Endothelial cell of coronary artery (primary cell): Measurements from ENCODE around the gene CCDC51. TPM values are rescaled to one million over a fixed set of nuclear protein-coding genes. Genes with fewer than 3 reads are reported as not detected.

Experiments
- total RNA-seq: library from RNA; depleted of rRNA; stranded (reverse); fragments of >200 nt; gene quantifications from 2 replicates; pipeline ENCODE4 v1.2.3, GENCODE V29; 2014

Gene CCDC51
- total RNA-seq, result 14.2 and 18.4 TPM in 2 replicates

GRCh38 chr3:48439820-48440589, at the start of gene CCDC51, which contains the start of gene TMA7:
Gene CCDC51, minus strand, starts transcription at chr3:48440119. Its CDS starts 4,991 bp downstream, at chr3:48435128.
Gene TMA7, plus strand, starts transcription at chr3:48440257. Its CDS starts 40 bp downstream, at chr3:48440297.

GRCh38 chr3:48446425-48447193, 6.7 kb upstream of the CCDC51 start, which contains the start of gene ATRIP:
Gene ATRIP, plus strand, starts transcription at chr3:48446737. Its CDS starts 109 bp downstream, at chr3:48446846.

DNA sequence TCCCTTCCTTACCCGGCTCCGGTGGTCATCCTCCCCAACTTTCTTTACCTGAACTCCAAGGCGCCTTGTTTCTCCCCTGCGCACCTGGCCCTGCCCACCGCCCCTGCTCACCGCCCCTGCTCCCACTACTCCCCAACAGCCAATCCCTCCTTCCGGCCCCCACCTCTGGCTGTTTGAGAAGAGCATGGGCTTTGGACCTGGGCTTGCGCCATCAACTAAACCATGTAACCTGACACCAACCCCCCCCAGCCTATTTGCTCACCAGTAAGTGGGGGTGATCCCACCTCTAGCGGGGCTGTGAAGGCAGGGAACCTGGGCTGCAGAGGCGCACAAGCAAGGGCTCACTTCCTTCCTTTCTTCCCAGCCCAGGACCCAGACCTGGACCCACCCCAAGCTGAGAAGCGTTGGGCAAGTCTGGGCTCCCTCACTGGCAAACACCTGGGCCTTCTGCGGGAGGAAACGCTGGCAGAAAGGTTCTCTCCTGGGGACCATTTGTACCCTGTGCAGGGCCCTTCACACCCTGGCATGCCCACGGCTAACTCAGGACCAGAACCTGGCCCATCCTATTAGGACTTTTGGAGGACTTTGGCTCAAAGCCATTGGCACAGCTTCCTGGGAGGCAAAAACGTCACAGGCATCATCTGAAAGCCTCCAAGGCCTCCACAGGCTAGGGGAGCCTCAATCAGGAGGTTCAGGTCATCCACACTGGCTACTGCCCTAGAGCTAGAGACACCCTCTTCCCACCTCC, 9.8 kb downstream of the CCDC51 start, which contains the start of gene PLXNB1:
PLXNB1 (minus strand) TSS at position 127 of the 748 bp plus-strand sequence. CDS start 5,475 bp downstream, outside the sequence.

Other genes with a start within 250 kb of the CCDC51 start
- gene CAMP, start 216.6 kb downstream of the CCDC51 start, total RNA-seq, result not detected in 2 replicates
- 4.5 and 6.8 TPM in 2 replicates for gene ZNF589, start 199.0 kb downstream of the CCDC51 start, total RNA-seq
- gene NME6, start 138.8 kb downstream of the CCDC51 start, total RNA-seq, result 18.1 and 27.1 TPM in 2 replicates
- gene SPINK8, start 106.5 kb downstream of the CCDC51 start, total RNA-seq, result not detected in 2 replicates
- gene FBXW12, start 67.9 kb downstream of the CCDC51 start, total RNA-seq, result not detected in 2 replicates
- 22.6 and 24.9 TPM in 2 replicates for gene PLXNB1, start 10.0 kb downstream of the CCDC51 start, total RNA-seq
- 350 and 477 TPM in 2 replicates for gene TMA7, start 138 bp upstream of the CCDC51 start, total RNA-seq
- 6.6 and 7.6 TPM in 2 replicates for gene ATRIP, start 6.6 kb upstream of the CCDC51 start, total RNA-seq
- gene SHISA5, start 64.1 kb upstream of the CCDC51 start, total RNA-seq, result 118 and 125 TPM in 2 replicates
- gene PFKFB4, start 116.7 kb upstream of the CCDC51 start, total RNA-seq, result 1.4 and 6.6 TPM in 2 replicates
- gene UCN2, start 123.7 kb upstream of the CCDC51 start, total RNA-seq, result 0.09 TPM in 1 of 2 replicates, not detected in the other
- 0.18 and 1.4 TPM in 2 replicates for gene COL7A1, start 155.2 kb upstream of the CCDC51 start, total RNA-seq
- 300 and 343 TPM in 2 replicates for gene UQCRC1, start 169.5 kb upstream of the CCDC51 start, total RNA-seq
- not detected in 2 replicates for gene TMEM89, start 181.7 kb upstream of the CCDC51 start, total RNA-seq
- gene SLC26A6, start 195.3 kb upstream of the CCDC51 start, total RNA-seq, result 10.6 and 23.9 TPM in 2 replicates
- gene CELSR3, start 222.8 kb upstream of the CCDC51 start, total RNA-seq, result 0.18 and 0.47 TPM in 2 replicates
- 4.7 and 6.9 TPM in 2 replicates for gene NCKIPSD, start 245.8 kb upstream of the CCDC51 start, total RNA-seq